ENCODE measurements around the gene PDZD7. TPM values are rescaled to one million over a fixed set of nuclear protein-coding genes. Genes with fewer than 3 reads are reported as not detected.

The PDZD7 gene
- total and polyA plus RNA-seq, 4 donors: 0.06 to 0.09 (median 0.07) TPM; not detected in 1

DNA sequence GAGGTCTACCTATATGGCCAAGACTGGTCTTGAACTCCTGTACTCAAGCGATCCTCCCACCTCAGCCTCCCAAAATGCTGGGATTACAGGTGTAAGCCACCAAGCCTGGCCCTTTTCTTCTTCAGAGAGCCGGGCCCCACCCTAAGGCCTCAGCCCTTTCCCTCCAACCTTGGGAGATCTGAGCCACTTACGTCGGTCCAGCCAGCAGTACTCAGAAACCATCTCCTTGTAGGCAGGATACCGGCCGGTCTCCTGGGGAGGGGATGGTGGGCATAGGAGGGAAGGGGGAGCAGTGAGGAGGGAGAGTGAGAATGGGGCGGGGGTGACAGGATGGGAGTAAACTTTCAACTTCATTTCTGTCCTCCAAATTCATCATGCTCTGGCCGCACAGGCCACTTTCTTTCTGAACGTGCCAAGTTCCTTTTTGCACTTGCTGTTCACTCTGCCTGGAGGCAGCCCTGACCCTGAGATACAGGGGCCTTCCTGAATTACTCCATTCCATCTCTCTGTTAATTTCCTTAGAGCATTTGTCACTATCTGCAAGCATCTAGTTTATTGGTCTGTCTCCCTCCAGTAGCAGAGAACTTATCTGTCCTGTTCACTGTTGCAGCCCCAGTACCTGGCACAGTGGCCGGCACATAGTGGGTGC is 10.4 kb downstream of the PDZD7 start:
- 86% methylated on average over 10 of the region's 10 CpGs for WGBS
- H3K9ac ChIP-seq (ENCODE audit: low read depth in 1 of 2, low read length in 2 of 2): no peak overlapping the region
- DNase-seq (ENCODE audit: low spot score): no peak
- no peak overlapping the region for H3K4me3 ChIP-seq (ENCODE audit: low read depth in 1 of 3, low read length in 3 of 3)
- H3K27me3 ChIP-seq (ENCODE audit: control insufficient read depth in 4 of 4, insufficient read depth in 4 of 4, low read length in 3 of 4): peaks cover 0 to 2% (median under 1%) of the 10 kb centered on the region in 4 donors
- no peak for TF ChIP-seq HNF4G (IDR thresholded peaks at IDR 0.05)
- TF ChIP-seq FOXA1 (IDR thresholded peaks at IDR 0.05): no peak
- TF ChIP-seq RAD21 (IDR thresholded peaks at IDR 0.05): no peak
- TF ChIP-seq GABPA (IDR thresholded peaks at IDR 0.05 in 1 of 2, conservative IDR thresholded peaks at IDR 0.05 in 1 of 2): no peak
- no peak for TF ChIP-seq YY1 (IDR thresholded peaks at IDR 0.05)
- TF ChIP-seq, protein P1, sequence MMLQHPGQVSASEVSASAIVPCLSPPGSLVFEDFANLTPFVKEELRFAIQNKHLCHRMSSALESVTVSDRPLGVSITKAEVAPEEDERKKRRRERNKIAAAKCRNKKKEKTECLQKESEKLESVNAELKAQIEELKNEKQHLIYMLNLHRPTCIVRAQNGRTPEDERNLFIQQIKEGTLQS (IDR thresholded peaks at IDR 0.05): no peak
- TF ChIP-seq, protein P2, sequence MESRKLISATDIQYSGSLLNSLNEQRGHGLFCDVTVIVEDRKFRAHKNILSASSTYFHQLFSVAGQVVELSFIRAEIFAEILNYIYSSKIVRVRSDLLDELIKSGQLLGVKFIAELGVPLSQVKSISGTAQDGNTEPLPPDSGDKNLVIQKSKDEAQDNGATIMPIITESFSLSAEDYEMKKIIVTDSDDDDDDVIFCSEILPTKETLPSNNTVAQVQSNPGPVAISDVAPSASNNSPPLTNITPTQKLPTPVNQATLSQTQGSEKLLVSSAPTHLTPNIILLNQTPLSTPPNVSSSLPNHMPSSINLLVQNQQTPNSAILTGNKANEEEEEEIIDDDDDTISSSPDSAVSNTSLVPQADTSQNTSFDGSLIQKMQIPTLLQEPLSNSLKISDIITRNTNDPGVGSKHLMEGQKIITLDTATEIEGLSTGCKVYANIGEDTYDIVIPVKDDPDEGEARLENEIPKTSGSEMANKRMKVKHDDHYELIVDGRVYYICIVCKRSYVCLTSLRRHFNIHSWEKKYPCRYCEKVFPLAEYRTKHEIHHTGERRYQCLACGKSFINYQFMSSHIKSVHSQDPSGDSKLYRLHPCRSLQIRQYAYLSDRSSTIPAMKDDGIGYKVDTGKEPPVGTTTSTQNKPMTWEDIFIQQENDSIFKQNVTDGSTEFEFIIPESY (IDR thresholded peaks at IDR 0.05): no peak
- no peak for TF ChIP-seq HNF4A (conservative IDR thresholded peaks at IDR 0.05)
- TF ChIP-seq SP1 (IDR thresholded peaks at IDR 0.05): no peak
- no peak for TF ChIP-seq RXRA (IDR thresholded peaks at IDR 0.05)
- TF ChIP-seq, protein P3, sequence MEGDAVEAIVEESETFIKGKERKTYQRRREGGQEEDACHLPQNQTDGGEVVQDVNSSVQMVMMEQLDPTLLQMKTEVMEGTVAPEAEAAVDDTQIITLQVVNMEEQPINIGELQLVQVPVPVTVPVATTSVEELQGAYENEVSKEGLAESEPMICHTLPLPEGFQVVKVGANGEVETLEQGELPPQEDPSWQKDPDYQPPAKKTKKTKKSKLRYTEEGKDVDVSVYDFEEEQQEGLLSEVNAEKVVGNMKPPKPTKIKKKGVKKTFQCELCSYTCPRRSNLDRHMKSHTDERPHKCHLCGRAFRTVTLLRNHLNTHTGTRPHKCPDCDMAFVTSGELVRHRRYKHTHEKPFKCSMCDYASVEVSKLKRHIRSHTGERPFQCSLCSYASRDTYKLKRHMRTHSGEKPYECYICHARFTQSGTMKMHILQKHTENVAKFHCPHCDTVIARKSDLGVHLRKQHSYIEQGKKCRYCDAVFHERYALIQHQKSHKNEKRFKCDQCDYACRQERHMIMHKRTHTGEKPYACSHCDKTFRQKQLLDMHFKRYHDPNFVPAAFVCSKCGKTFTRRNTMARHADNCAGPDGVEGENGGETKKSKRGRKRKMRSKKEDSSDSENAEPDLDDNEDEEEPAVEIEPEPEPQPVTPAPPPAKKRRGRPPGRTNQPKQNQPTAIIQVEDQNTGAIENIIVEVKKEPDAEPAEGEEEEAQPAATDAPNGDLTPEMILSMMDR (IDR thresholded peaks at IDR 0.05; ENCODE audit: low read depth, low read length, missing input control): no peak
- TF ChIP-seq, protein P4, sequence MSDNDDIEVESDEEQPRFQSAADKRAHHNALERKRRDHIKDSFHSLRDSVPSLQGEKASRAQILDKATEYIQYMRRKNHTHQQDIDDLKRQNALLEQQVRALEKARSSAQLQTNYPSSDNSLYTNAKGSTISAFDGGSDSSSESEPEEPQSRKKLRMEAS (IDR thresholded peaks at IDR 0.05): no peak
- no peak for TF ChIP-seq FOXA2 (IDR thresholded peaks at IDR 0.05)
- TF ChIP-seq EGR1 (IDR thresholded peaks at IDR 0.05; ENCODE audit: low read depth in 2 of 2): no peak
- no peak for TF ChIP-seq JUND (IDR thresholded peaks at IDR 0.05)
- TF ChIP-seq, protein P5, sequence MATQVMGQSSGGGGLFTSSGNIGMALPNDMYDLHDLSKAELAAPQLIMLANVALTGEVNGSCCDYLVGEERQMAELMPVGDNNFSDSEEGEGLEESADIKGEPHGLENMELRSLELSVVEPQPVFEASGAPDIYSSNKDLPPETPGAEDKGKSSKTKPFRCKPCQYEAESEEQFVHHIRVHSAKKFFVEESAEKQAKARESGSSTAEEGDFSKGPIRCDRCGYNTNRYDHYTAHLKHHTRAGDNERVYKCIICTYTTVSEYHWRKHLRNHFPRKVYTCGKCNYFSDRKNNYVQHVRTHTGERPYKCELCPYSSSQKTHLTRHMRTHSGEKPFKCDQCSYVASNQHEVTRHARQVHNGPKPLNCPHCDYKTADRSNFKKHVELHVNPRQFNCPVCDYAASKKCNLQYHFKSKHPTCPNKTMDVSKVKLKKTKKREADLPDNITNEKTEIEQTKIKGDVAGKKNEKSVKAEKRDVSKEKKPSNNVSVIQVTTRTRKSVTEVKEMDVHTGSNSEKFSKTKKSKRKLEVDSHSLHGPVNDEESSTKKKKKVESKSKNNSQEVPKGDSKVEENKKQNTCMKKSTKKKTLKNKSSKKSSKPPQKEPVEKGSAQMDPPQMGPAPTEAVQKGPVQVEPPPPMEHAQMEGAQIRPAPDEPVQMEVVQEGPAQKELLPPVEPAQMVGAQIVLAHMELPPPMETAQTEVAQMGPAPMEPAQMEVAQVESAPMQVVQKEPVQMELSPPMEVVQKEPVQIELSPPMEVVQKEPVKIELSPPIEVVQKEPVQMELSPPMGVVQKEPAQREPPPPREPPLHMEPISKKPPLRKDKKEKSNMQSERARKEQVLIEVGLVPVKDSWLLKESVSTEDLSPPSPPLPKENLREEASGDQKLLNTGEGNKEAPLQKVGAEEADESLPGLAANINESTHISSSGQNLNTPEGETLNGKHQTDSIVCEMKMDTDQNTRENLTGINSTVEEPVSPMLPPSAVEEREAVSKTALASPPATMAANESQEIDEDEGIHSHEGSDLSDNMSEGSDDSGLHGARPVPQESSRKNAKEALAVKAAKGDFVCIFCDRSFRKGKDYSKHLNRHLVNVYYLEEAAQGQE (IDR thresholded peaks at IDR 0.05): no peak
- no peak for TF ChIP-seq TAF1 (conservative IDR thresholded peaks at IDR 0.05)
- TF ChIP-seq NR2F2 (IDR thresholded peaks at IDR 0.05): no peak
- no peaks in the 10 kb centered on the region for H3K36me3 ChIP-seq (ENCODE audit: control insufficient read depth in 4 of 4, insufficient read depth in 3 of 4, low read depth in 1 of 4, low read length in 3 of 4)
- H3K4me1 ChIP-seq (ENCODE audit: control insufficient read depth in 4 of 4, insufficient read depth in 4 of 4, low read length in 3 of 4): peaks cover 0 to 4% (median under 1%) of the 10 kb centered on the region in 4 donors
- no peaks in the 10 kb centered on the region for H3K9me3 ChIP-seq (ENCODE audit: control insufficient read depth in 4 of 4, low read length in 3 of 4)
- H3K27ac ChIP-seq (ENCODE audit: low read depth in 1 of 2, low read length in 2 of 2): no peak overlapping the region
